Testis (tissue), 3 donors: ENCODE results near the gene ECEL1. TPM values are rescaled to one million over a fixed set of nuclear protein-coding genes. Genes with fewer than 3 reads are reported as not detected.

Experiments
- DNase-seq: peaks from one replicate; pipeline ENCODE4 v3.0.0-alpha.2; 2019
- H3K27ac ChIP-seq, 2 donors: fragments of 200-600 bp; sonication (generic); one replicate each; pipeline ENCODE4 v1.5.1; 2019
- H3K27me3 ChIP-seq: fragments of 200-600 bp; sonication (generic); one replicate; pipeline ENCODE4 v1.5.1; 2019
- H3K36me3 ChIP-seq: fragments of 200-600 bp; sonication (generic); one replicate; pipeline ENCODE4 v1.5.1; 2017; ENCODE audit warnings: low read depth; ENCODE audit errors: missing control alignments
- H3K4me1 ChIP-seq: fragments of 200-600 bp; sonication (generic); one replicate; pipeline ENCODE4 v1.5.1; 2019
- H3K4me3 ChIP-seq, 2 donors: fragments of 200-600 bp; sonication (generic); one replicate each; pipeline ENCODE4 v1.5.1; 2017 to 2019
- H3K9me3 ChIP-seq: fragments of 200-600 bp; sonication (generic); one replicate; pipeline ENCODE4 v1.5.1; 2017
- CTCF ChIP-seq, 3 experiments: fragments of 450-650 bp in 2 of 3; fragments of 200-600 bp in 1 of 3; sonication (generic) in 1 of 3; IDR thresholded peaks; one replicate each; pipeline ENCODE4 v1.5.1; 2016 to 2019; ENCODE audit warnings: antibody characterized with exemption in 3 of 3, mild to moderate bottlenecking in 2 of 3, moderate library complexity in 1 of 3
- POLR2A ChIP-seq: fragments of 450-650 bp; IDR thresholded peaks from one replicate; pipeline ENCODE4 v1.6.1; 2017; ENCODE audit warnings: antibody characterized with exemption, mild to moderate bottlenecking, moderate library complexity
- WGBS, 2 donors: methylation state at CpG; one replicate each; pipeline ENCODE4 v1.1.5; 2018; 5-methylcytosine and 5-hydroxymethylcytosine counted together
- intact Hi-C: fragments of 100-400 bp; cut with DNase I; formaldehyde crosslinking; loops from one replicate; pipeline ENCODE4 v1.15.1; 2023; ENCODE audit warnings: low total_unique reads
- polyA plus RNA-seq: library from polyadenylated mRNA; stranded (reverse); fragments of 350-450 nt; fragmentation: Illumina TruSeq; extraction: RNeasy Lipid Tissue Mini Kit (QIAGEN cat#74804); gene quantifications from one replicate; pipeline ENCODE4 v1.2.3, GENCODE V29; 2014; ENCODE audit warnings: low read depth, low replicate concordance; ENCODE audit not compliant: insufficient read depth
- total RNA-seq, 2 donors: library from RNA; depleted of rRNA; stranded (reverse); fragments of >200 nt; gene quantifications; one replicate each; pipeline ENCODE4 v1.2.3, GENCODE V29; 2016

Gene ECEL1
- total and polyA plus RNA-seq, 3 donors from 2014 or later, result 2.7 to 8.7 (median 4.3) TPM

GRCh38 chr2:232519581-232520438 is 32.2 kb upstream of the ECEL1 start, which contains the start of gene PRSS56:
Gene PRSS56, plus strand, starts transcription at chr2:232520388. Its CDS starts 211 bp downstream, at chr2:232520599.
- no peak for DNase-seq
- Histone ChIP-seq H3K36me3 (no peaks in the 10 kb centered on the region), H3K4me1 (peaks cover 4% of the 10 kb centered on the region), H3K9me3 (no peaks in the 10 kb centered on the region), H3K27ac (no peak within 1 kb of the TSS), H3K4me3 (no peak within 1 kb of the TSS), H3K27me3 (no peaks in the 10 kb centered on the region)
- intact Hi-C loops, result loop anchor here (10.0 kb wide), 1 partner anchor 615 kb away; no protein-coding TSS in a partner anchor
- TF ChIP-seq CTCF (IDR thresholded peaks at IDR 0.05) (no peak), POLR2A (no peak)
- WGBS, 2 donors, result 85 to 90% methylated on average over 11 to 18 of the region's 19 CpGs

GRCh38 chr2:232518844-232519243 is 31.2 kb upstream of the ECEL1 start:
- intact Hi-C loops, result loop anchor here (10.0 kb wide), 1 partner anchor 614 kb away; no protein-coding TSS in a partner anchor
- Histone ChIP-seq H3K27ac (no peak overlapping the region), H3K36me3 (no peaks in the 10 kb centered on the region), H3K4me1 (no peaks in the 10 kb centered on the region), H3K4me3 (no peak overlapping the region), H3K9me3 (no peaks in the 10 kb centered on the region), H3K27me3 (no peaks in the 10 kb centered on the region)
- TF ChIP-seq POLR2A (no peak), CTCF (IDR thresholded peaks at IDR 0.05) (no peak)
- WGBS, 2 donors, result 87 to 89% methylated on average over 3 to 6 of the region's 6 CpGs
- no peak for DNase-seq

GRCh38 chr2:232516551-232516950 is 28.9 kb upstream of the ECEL1 start:
- Histone ChIP-seq H3K27ac (no peak overlapping the region), H3K4me1 (no peaks in the 10 kb centered on the region), H3K36me3 (no peaks in the 10 kb centered on the region), H3K4me3 (no peak overlapping the region), H3K27me3 (no peaks in the 10 kb centered on the region), H3K9me3 (no peaks in the 10 kb centered on the region)
- TF ChIP-seq CTCF (IDR thresholded peaks at IDR 0.05), result no peak
- TF ChIP-seq POLR2A, result no peak
- no peak for DNase-seq
- 87 to 91% methylated on average over 3 of the region's 3 CpGs for WGBS, 2 donors
- intact Hi-C loops, result loop anchor here (10.0 kb wide), 1 partner anchor 612 kb away; no protein-coding TSS in a partner anchor

- TF ChIP-seq CTCF (IDR thresholded peaks at IDR 0.05), result no peak
- Histone ChIP-seq H3K9me3 (no peaks in the 10 kb centered on the region), H3K4me3 (no peak overlapping the region), H3K27ac (no peak overlapping the region), H3K27me3 (no peaks in the 10 kb centered on the region), H3K4me1 (no peaks in the 10 kb centered on the region), H3K36me3 (no peaks in the 10 kb centered on the region)
- intact Hi-C loops, result loop anchor here (10.0 kb wide), 1 partner anchor 611 kb away; no protein-coding TSS in a partner anchor
- WGBS, 2 donors, result 86 to 88% methylated on average over 7 of the region's 7 CpGs
- no peak for DNase-seq
Measured at GRCh38 chr2:232515639-232516038, 28.0 kb upstream of the ECEL1 start.
